H1 (cell line): Measurements from ENCODE around the gene ZNF521. TPM values are rescaled to one million over a fixed set of nuclear protein-coding genes. Genes with fewer than 3 reads are reported as not detected.

Experiments used
- EP300 ChIP-seq, 2 experiments: IDR thresholded peaks; 1 replicate in 1 of 2; 2 replicates in 1 of 2; pipeline ENCODE4 v1.6.1; 2011 to 2012; ENCODE audit warnings: low read depth in 2 of 2, low read length in 2 of 2, mild to moderate bottlenecking in 2 of 2, borderline replicate concordance in 1 of 2, inconsistent platforms in 1 of 2, moderate library complexity in 1 of 2
- EZH2 ChIP-seq: fragments of 200-600 bp; sonication (generic); IDR thresholded peaks from 2 replicates; pipeline ENCODE4 v1.7.1; 2012; ENCODE audit warnings: low read depth, mild to moderate bottlenecking, moderate library complexity, low read length, inconsistent platforms; ENCODE audit not compliant: severe bottlenecking
- HDAC2 ChIP-seq, 2 experiments: fragments of 300-600 bp in 1 of 2; sonication (generic) in 1 of 2; IDR thresholded peaks; 2 replicates each; pipeline ENCODE4 v1.6.1; 2011 to 2012; ENCODE audit warnings: low read depth in 2 of 2, low read length in 2 of 2, mild to moderate bottlenecking in 2 of 2, moderate library complexity in 2 of 2, borderline replicate concordance in 1 of 2, inconsistent platforms in 1 of 2
- POU5F1 ChIP-seq: IDR thresholded peaks from 2 replicates; pipeline ENCODE4 v1.6.1; 2011; ENCODE audit warnings: low read depth, mild to moderate bottlenecking, low read length, moderate library complexity
- polyA plus RNA-seq, 7 experiments: library from polyadenylated mRNA; depleted of rRNA in 3 of 7; stranded (reverse) in 5 of 7; unstranded in 2 of 7; fragments of >200 nt in 5 of 7; fragments of 200-250 nt in 2 of 7; gene quantifications; 1 replicate in 5 of 7; 2 replicates in 1 of 7; 4 replicates in 1 of 7; pipeline versions ENCODE4 v1.2.1 to v1.2.3, GENCODE V29; 2011 to 2013; ENCODE audit warnings: missing spikeins in 2 of 7, mixed read lengths in 2 of 7
- total RNA-seq: library from RNA; stranded (reverse); fragmentation: NEBNext Ultra II Directional; extraction: Animal tissue kit (Norgen Biotek cat#: 25700); gene quantifications from 2 replicates; pipeline ENCODE4 v1.2.1, GENCODE V29; 2021
- TF ChIP-seq, protein P1 (sequence below): IDR thresholded peaks from 2 replicates; pipeline ENCODE4 v1.6.1; 2011; ENCODE audit warnings: low read length, improper control_type of control experiment

ZNF521 gene
- total and polyA plus RNA-seq, 2 of the 8 experiments (the other 6 are each of a cell fraction or from before 2014, with no cell fraction given), result 9.5 to 15.8 TPM

DNA sequence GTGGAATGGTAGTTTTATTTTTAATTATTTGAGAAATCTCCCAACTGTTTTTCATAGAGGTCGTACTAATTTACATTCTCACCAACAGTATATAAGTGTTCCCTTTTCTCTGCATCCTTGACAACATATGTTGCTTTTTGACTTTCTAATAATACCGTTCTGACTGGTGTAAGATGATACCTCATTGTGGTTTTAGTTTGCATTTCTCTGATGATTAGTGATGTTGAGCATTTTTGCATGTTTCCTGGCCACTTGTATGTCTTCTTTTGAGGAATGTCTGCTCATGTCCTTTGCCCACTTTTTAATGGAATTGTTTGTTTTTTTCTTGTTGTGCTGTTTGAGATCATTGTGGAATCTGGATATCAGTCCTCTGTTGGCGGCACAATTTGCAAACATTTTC, 242.5 kb downstream of the ZNF521 start (continued):
- TF ChIP-seq EZH2 (no peak), EP300 (IDR thresholded peaks at IDR 0.05; ENCODE audit: borderline replicate concordance in 1 of 2, low read depth in 2 of 2, low read length in 2 of 2) (no peak), POU5F1 (no peak), HDAC2 (IDR thresholded peaks at IDR 0.05; ENCODE audit: borderline replicate concordance in 1 of 2, low read depth in 2 of 2, low read length in 2 of 2) (no peak)
- TF ChIP-seq, protein P1, sequence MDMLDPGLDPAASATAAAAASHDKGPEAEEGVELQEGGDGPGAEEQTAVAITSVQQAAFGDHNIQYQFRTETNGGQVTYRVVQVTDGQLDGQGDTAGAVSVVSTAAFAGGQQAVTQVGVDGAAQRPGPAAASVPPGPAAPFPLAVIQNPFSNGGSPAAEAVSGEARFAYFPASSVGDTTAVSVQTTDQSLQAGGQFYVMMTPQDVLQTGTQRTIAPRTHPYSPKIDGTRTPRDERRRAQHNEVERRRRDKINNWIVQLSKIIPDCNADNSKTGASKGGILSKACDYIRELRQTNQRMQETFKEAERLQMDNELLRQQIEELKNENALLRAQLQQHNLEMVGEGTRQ, result no peak
